Endothelial cell of umbilical vein (primary cell): ENCODE results near the gene CYBA. TPM values are rescaled to one million over a fixed set of nuclear protein-coding genes. Genes with fewer than 3 reads are reported as not detected.
A peak's percentile ranks its signal among the peaks of the same experiment; 100 is the strongest.

Experiments used
- BruUV-seq: library from RNA; stranded (reverse); fragments of 400-500 nt; replicated peaks from 2 replicates; lab custom pipeline; 2021; lab: Mats Ljungman, UMichigan
- CTCF ChIA-PET: fragments of 300-600, 350-600 bp; sonication (Branson Sonifier 250); formaldehyde crosslinking; loops from one replicate; lab custom pipeline; 2021; ENCODE audit warnings: antibody characterized with exemption, inconsistent platforms; lab: Charles Lee
- POLR2A ChIA-PET: fragments of 300-600, 350-600 bp; sonication (Branson Sonifier 250); formaldehyde crosslinking; loops from one replicate; lab custom pipeline; 2021; ENCODE audit warnings: antibody characterized with exemption, inconsistent platforms; lab: Charles Lee
- DNase-seq: peaks from one replicate; pipeline ENCODE4 v3.0.0-alpha.2; 2011; ENCODE audit warnings: low read depth, low spot score
- FAIRE-seq: peaks from 2 replicates; lab custom pipeline; 2011; peaks lifted over from hg19 to GRCh38; lab: Jason Lieb, UNC
- H2AFZ ChIP-seq: 2 replicates; pipeline ENCODE4 v1.6.0; 2012; ENCODE audit warnings: low read depth, low read length, control low read depth, inconsistent platforms
- H3K27ac ChIP-seq: 2 replicates; pipeline ENCODE4 v1.5.1; 2011; ENCODE audit warnings: low read depth, mild to moderate bottlenecking, control low read depth, low read length, moderate library complexity; ENCODE audit not compliant: insufficient read depth
- H3K27me3 ChIP-seq, 2 experiments: 2 replicates each; pipeline versions ENCODE4 v1.6.0 to v1.6.1; 2011; ENCODE audit warnings: low read length in 2 of 2, mixed read lengths in 1 of 2; ENCODE audit not compliant: control insufficient read depth in 2 of 2, insufficient read depth in 2 of 2
- H3K36me3 ChIP-seq, 2 experiments: 2 replicates in 1 of 2; 3 replicates in 1 of 2; pipeline ENCODE4 v1.5.1; 2011; ENCODE audit warnings: low read length in 2 of 2, mild to moderate bottlenecking in 1 of 2, moderate library complexity in 1 of 2; ENCODE audit not compliant: control insufficient read depth in 2 of 2, insufficient read depth in 2 of 2; ENCODE audit errors: extremely low read depth in 1 of 2
- H3K4me1 ChIP-seq: 3 replicates; pipeline ENCODE4 v1.5.1; 2011; ENCODE audit warnings: mild to moderate bottlenecking, low read length; ENCODE audit not compliant: control insufficient read depth, insufficient read depth; ENCODE audit errors: extremely low read depth
- H3K4me2 ChIP-seq: 2 replicates; pipeline ENCODE4 v1.6.1; 2011; ENCODE audit warnings: low read length, control low read depth, mixed read lengths; ENCODE audit not compliant: insufficient read depth
- H3K4me3 ChIP-seq, 3 experiments: fragments of 200-600 bp in 1 of 3; sonication (generic), shearing (Covaris generic) in 1 of 3; replicated peaks in 1 of 3; 2 replicates each; pipeline ENCODE4 v1.5.1; 2011 to 2016; ENCODE audit warnings: control low read depth in 3 of 3, low read length in 3 of 3, mild to moderate bottlenecking in 2 of 3, inconsistent platforms in 1 of 3, low read depth in 1 of 3, moderate library complexity in 1 of 3; ENCODE audit not compliant: insufficient read depth in 1 of 3
- H3K79me2 ChIP-seq: 2 replicates; pipeline ENCODE4 v1.6.0; 2012; ENCODE audit warnings: low read length, inconsistent platforms; ENCODE audit not compliant: control insufficient read depth, insufficient read depth
- H3K9ac ChIP-seq: replicated peaks from 2 replicates; pipeline ENCODE3; 2011; ENCODE audit warnings: low read length, control low read depth; ENCODE audit not compliant: insufficient read depth; ENCODE audit errors: extremely low read depth
- H3K9me1 ChIP-seq: replicated peaks from 3 replicates; pipeline ENCODE4 v1.6.0; 2011; ENCODE audit warnings: mild to moderate bottlenecking, low read length; ENCODE audit not compliant: control insufficient read depth, insufficient read depth; ENCODE audit errors: extremely low read depth
- H3K9me3 ChIP-seq: replicated peaks from 2 replicates; pipeline ENCODE4 v1.5.1; 2012; ENCODE audit warnings: low read length, inconsistent platforms; ENCODE audit not compliant: control insufficient read depth, insufficient read depth
- H4K20me1 ChIP-seq: replicated peaks from 2 replicates; pipeline ENCODE3; 2011; ENCODE audit warnings: mild to moderate bottlenecking, low read length; ENCODE audit not compliant: control insufficient read depth, insufficient read depth; ENCODE audit errors: extremely low read depth
- dilution Hi-C: fragments of 300-500 bp; cut with MboI; formaldehyde crosslinking; loops from one replicate; pipeline ENCODE4 v1.15.0; 2019; ENCODE audit warnings: low sequenced_read_pairs; ENCODE audit not compliant: extremely low pct_ligation_motif_present
- intact Hi-C: fragments of 100-400 bp; cut with micrococcal nuclease; formaldehyde crosslinking; loops from one replicate; pipeline ENCODE4 v1.10.0; 2022
- polyA plus RNA-seq, 4 experiments: library from polyadenylated mRNA; depleted of rRNA in 3 of 4; stranded (reverse) in 3 of 4; unstranded in 1 of 4; fragments of >200 nt; gene quantifications; 2 replicates each; pipeline versions ENCODE4 v1.2.1 to v1.2.3, GENCODE V29; 2011 to 2012; ENCODE audit warnings: missing spikeins in 1 of 4
- total RNA-seq: library from RNA; stranded (reverse); gene quantifications from 2 replicates; pipeline ENCODE4 v1.2.3, GENCODE V29; 2021
- TF ChIP-seq, protein P1 (sequence below), 2 donors: IDR thresholded peaks; 1 replicate in 1 of 2; 2 replicates in 1 of 2; pipeline ENCODE4 v1.5.1; 2011; ENCODE audit warnings: low read length in 2 of 2, mild to moderate bottlenecking in 2 of 2, moderate library complexity in 2 of 2, control low read depth in 1 of 2, inconsistent platforms in 1 of 2, low read depth in 1 of 2; ENCODE audit not compliant: insufficient read depth in 1 of 2; ENCODE audit errors: extremely low read depth in 1 of 2
- TF ChIP-seq, protein P2 (sequence below): IDR thresholded peaks from 2 replicates; pipeline ENCODE4 v1.6.1; 2011; ENCODE audit not compliant: insufficient read depth, insufficient read length

Gene CYBA
- total and polyA plus RNA-seq, 2 donors (not counting 3 experiments of a cell fraction or from before 2014, with no cell fraction given): 37.0 to 77.3 TPM

DNA sequence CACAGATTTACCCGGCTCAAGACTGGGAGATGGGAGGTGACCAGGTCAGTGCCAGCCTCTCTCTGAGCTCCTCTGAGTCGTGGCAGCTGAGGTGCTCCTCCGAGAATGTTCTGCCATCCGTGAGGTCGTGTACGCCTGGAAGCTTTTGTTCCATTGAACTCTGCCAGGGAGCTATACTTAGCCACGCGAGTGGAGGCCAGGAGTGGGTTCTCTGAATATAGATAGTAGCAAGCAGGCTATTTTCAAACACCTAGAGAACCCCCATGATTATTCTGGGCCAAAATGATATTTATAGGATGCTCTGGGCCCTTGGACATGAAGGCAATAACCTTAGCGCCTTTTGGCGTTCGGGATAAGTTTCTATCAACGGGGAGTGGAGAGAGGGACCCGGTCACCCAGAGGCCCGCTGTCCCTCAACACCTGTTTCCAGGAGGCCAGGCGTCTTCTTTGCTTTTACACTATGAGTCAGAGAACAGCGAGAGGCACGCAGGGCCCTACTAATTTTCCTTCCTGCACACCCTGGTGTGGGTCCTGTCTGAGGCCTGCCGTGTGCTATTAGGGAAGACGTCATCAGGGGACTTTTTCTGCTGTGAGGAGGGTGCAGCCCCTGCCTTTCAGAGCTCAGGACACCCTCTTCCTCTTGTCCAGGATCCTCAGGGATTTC is 23.0 kb upstream of the CYBA start:
- H3K9me3 ChIP-seq: no peaks in the 10 kb centered on the region
- CTCF ChIA-PET: interaction anchor here (0.8 to 1.5 kb wide), 2 partner anchors 11 to 31 kb away, joined by 3 to 5 read pairs; no protein-coding TSS in a partner anchor
- H4K20me1 ChIP-seq: no peaks in the 10 kb centered on the region
- H3K27me3 ChIP-seq: no peaks in the 10 kb centered on the region
- no peak overlapping the region for H3K4me2 ChIP-seq
- H3K27ac ChIP-seq: no peak overlapping the region
- no peak overlapping the region for H2AFZ ChIP-seq
- no peaks in the 10 kb centered on the region for H3K4me1 ChIP-seq
- POLR2A ChIA-PET: no interaction called here
- intact Hi-C loops: no loop called here
- no peak overlapping the region for H3K4me3 ChIP-seq
- H3K9me1 ChIP-seq: no peaks in the 10 kb centered on the region
- no peaks in the 10 kb centered on the region for H3K79me2 ChIP-seq
- no peak for FAIRE-seq
- DNase-seq: no peak
- H3K36me3 ChIP-seq: peaks cover 0 to 2% of the 10 kb centered on the region in 2 experiments
- TF ChIP-seq, protein P1, sequence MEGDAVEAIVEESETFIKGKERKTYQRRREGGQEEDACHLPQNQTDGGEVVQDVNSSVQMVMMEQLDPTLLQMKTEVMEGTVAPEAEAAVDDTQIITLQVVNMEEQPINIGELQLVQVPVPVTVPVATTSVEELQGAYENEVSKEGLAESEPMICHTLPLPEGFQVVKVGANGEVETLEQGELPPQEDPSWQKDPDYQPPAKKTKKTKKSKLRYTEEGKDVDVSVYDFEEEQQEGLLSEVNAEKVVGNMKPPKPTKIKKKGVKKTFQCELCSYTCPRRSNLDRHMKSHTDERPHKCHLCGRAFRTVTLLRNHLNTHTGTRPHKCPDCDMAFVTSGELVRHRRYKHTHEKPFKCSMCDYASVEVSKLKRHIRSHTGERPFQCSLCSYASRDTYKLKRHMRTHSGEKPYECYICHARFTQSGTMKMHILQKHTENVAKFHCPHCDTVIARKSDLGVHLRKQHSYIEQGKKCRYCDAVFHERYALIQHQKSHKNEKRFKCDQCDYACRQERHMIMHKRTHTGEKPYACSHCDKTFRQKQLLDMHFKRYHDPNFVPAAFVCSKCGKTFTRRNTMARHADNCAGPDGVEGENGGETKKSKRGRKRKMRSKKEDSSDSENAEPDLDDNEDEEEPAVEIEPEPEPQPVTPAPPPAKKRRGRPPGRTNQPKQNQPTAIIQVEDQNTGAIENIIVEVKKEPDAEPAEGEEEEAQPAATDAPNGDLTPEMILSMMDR (IDR thresholded peaks at IDR 0.05; ENCODE audit: extremely low read depth in 1 of 2, insufficient read depth in 1 of 2, low read depth in 1 of 2, low read length in 2 of 2): no peak
- no peak overlapping the region for H3K9ac ChIP-seq
- dilution Hi-C loops: no loop called here
- BruUV-seq: no TSS peak

DNA sequence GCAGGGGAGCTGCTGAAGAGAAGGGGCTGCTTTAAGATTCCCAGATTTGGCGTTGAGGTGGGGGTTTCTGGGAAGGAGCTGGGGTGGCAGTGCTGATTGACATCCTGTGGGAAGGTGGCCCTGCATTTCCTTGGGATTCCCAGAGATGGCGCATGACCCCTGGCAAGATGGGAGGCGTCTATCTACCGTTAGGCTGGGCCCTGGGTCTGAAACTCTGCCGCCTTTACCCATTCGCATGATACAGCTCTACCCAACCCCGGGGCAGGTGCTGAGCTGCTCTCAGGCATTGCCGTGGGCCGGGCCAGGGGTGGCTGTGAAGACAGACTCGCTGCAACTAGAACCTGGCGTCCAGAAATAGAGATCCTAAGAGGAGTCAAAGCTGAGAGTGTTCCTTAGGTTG is 21.9 kb upstream of the CYBA start:
- no peak for DNase-seq
- intact Hi-C loops (no loop called here), dilution Hi-C loops (no loop called here)
- Histone ChIP-seq H3K27me3 (no peaks in the 10 kb centered on the region), H3K4me2 (no peak overlapping the region), H3K4me3 (no peak overlapping the region), H2AFZ (no peak overlapping the region), H3K27ac (no peak overlapping the region), H3K9me3 (no peaks in the 10 kb centered on the region), H4K20me1 (no peaks in the 10 kb centered on the region), H3K79me2 (no peaks in the 10 kb centered on the region), H3K9ac (no peak overlapping the region), H3K36me3 (peaks cover 0 to 2% of the 10 kb centered on the region in 2 experiments), H3K9me1 (no peaks in the 10 kb centered on the region), H3K4me1 (no peaks in the 10 kb centered on the region)
- BruUV-seq: no TSS peak
- FAIRE-seq: peak; percentile 33
- ChIA-PET CTCF (interaction anchor here (0.8 to 1.6 kb wide), 6 partner anchors 13 to 65 kb away, joined by 3 to 5 read pairs (median 3); no protein-coding TSS in a partner anchor), POLR2A (no interaction called here)
- TF ChIP-seq, protein P1 (IDR thresholded peaks at IDR 0.05; ENCODE audit: extremely low read depth in 1 of 2, insufficient read depth in 1 of 2, low read depth in 1 of 2, low read length in 2 of 2): peak in 1 of 2 donors; percentile 39
- TF ChIP-seq, protein P2, sequence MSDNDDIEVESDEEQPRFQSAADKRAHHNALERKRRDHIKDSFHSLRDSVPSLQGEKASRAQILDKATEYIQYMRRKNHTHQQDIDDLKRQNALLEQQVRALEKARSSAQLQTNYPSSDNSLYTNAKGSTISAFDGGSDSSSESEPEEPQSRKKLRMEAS: no peak
